Right ventricle myocardium superior (tissue), 1 donor: ENCODE results near the gene CPZ. TPM values are rescaled to one million over a fixed set of nuclear protein-coding genes. Genes with fewer than 3 reads are reported as not detected.
"Not testable (repeated sequence)": the region's sequence is repeated elsewhere in the genome, so short reads cannot be mapped to it uniquely, and the experiment has no call there.

Source experiments
- ATAC-seq: fragments of 200-7000 bp; cut with Tn5 transposase; one replicate; pipeline ENCODE4 v1.9.1; 2020; ENCODE audit warnings: mild to moderate bottlenecking; ENCODE audit not compliant: poor library complexity
- DNase-seq: peaks from one replicate; pipeline ENCODE4 v3.0.0-alpha.2; 2020
- intact Hi-C: fragments of 100-400 bp; cut with DNase I; formaldehyde crosslinking; loops from one replicate; pipeline ENCODE4 v1.11.2; 2022
- total RNA-seq: library from RNA; stranded (reverse); fragmentation: NEBNext Ultra II Directional; extraction: Animal tissue kit (Norgen Biotek cat#: 25700); gene quantifications from one replicate; pipeline ENCODE4 v1.2.1, GENCODE V29; 2021
- donor health status: DM: no; HTN: yes; CAD: no; lungs with severe emphysema.

Gene CPZ
- total RNA-seq, 1 donor from 2014 or later: not detected

DNA sequence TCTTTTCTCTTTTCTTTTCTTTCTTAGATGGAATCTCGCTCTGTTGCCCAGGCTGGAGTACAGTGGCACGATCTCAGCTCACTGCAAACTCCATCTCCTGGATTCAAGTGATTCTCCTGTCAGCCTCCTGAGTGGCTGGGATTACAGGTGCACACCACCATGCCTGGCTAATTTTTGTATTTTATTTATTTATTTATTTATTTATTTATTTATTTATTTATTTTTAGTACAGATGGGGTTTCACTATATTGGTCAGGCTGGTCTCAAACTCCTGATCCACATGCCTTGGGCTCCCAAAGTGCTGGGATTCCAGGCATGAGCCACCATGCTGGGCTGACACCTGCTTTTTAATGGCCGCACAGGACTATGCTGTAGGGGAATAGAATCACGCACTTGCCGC lies 16.0 kb upstream of the CPZ start:
- DNase-seq, ATAC-seq, intact Hi-C loops: not testable (repeated sequence)

DNA sequence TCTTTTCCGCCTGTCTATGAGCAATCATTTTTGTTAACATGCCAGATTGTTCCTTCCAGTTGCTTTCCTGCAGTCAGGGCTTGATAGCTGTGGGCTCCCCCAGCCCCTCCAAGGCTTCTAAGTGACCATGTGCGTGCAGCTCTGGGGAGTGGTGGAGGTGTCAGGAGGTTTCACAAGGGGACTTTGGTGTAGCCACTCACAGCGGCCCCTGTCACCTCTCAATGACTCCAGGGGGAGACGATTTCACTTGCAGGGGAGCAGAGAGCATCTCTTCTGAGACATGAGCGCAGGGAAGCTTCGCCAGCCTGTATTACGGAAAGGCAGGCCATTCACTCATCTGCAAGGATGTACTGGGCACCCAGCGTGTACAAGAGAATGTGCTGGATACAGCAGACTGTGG lies 15.5 kb upstream of the CPZ start:
- DNase-seq (no peak), ATAC-seq (no peak)
- intact Hi-C loops: no loop called here

DNA sequence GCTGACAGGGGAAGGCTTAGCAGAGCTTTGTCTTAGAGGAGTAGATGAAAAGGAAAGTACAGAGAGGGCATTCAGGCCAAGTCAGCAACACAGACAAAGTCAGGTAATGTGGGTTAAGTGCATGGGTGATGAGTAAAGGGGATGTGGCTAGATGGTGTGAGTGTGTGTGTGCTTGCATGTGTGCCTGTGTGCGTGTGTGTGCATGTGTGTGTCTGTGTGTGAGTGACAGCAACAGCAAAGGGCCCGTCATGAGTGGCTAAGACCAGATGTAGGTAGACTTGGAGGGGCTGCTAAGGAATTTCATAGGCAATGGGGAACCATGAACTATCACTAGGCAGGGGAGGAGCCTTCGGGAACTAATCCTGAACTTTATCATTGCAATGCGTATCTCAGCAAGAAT lies 14.6 kb upstream of the CPZ start:
- intact Hi-C loops: no loop called here
- ATAC-seq (no peak), DNase-seq (no peak)

DNA sequence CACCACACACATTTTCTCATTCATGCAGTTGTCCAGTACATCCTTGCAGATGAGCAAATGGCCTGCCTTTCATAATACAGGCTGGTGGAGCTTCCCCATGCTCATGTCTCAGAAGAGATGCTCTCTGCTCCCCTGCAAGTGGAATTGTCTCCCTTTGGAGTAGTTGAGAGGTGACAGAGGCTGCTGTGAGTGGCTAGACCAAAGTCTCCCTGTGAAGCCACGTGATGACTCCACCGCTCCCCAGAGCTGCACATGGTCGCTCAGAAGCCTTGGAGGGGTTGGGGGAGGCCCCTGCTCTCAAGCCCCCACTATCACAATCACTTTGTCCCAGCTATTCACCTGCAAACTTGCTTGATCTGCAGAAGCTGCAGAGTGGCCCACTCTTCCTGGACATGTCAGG lies 13.8 kb upstream of the CPZ start:
- no peak for ATAC-seq
- DNase-seq: no peak
- intact Hi-C loops: no loop called here

DNA sequence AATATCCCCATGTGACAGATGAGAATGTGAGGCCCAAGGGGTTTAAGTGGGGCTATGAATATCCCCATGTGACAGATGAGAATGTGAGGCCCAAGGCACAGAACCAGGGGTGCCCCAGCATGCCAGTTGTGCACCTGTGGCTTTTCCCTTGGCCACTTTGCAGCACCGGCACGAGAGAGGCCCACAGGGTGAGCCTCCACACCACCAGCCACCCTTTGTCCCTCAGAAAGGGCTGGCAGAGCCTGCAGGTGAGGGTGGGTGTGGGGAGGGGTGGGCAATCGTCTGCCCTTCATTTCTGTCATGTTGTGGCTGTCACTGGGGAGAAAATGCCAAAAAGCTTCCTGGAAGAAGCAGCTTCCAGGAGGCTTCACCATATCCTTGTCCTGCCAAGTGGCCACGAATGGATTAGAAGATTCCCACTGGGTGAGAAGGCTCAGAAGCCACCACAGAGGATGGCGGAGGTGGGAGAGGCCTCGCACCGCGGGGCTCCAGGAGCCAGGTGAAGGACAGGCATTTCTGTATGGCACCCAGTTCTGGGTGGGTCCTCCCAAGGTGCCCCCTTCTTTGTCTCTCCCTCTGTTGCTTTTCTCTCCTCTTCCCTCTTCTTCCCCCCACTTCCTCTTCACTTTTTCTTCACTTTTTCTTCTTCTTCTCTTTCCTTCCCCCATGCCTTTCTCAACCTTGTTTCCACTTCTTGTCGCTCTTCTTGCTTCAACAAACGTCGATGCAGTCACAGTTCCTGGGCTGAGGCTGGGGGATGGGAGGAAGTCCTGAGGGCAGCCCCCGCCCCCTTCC lies 12.8 kb upstream of the CPZ start:
- intact Hi-C loops: no loop called here
- ATAC-seq: no peak
- no peak for DNase-seq

DNA sequence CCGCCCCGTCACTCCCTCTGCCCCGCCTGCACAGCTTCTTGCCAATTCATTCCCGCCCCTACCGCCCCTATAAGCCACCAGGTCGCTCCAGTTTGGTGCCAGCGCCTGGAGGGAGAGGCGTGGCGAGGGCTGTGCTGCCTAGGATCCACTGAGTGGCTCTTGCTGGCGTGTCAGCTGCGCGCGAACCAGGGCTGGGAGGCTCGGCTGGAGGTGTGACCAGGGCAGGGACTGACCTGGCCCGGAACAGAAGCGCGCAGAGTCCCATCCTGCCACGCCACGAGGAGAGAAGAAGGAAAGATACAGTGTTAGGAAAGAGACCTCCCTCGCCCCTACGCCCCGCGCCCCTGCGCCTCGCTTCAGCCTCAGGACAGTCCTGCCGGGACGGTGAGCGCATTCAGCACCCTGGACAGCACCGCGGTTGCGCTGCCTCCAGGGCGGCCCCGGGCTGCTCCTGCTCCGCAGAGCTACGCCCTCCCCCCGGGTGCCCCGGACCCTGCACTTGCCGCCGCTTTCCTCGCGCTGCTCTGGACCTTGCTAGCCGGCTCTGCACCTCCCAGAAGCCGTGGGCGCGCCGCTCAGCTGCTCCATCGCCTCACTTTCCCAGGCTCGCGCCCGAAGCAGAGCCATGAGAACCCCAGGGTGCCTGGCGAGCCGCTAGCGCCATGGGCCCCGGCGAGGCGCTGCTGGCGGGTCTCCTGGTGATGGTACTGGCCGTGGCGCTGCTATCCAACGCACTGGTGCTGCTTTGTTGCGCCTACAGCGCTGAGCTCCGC lies 12.1 kb upstream of the CPZ start, which contains the start of gene GPR78:
GPR78 (plus strand) TSS at position 72 of the 773 bp plus-strand sequence; CDS start at position 663, 591 bp downstream.
- ATAC-seq (peak; percentile 91), DNase-seq (peak; percentile 68)
- intact Hi-C loops: no loop called here

DNA sequence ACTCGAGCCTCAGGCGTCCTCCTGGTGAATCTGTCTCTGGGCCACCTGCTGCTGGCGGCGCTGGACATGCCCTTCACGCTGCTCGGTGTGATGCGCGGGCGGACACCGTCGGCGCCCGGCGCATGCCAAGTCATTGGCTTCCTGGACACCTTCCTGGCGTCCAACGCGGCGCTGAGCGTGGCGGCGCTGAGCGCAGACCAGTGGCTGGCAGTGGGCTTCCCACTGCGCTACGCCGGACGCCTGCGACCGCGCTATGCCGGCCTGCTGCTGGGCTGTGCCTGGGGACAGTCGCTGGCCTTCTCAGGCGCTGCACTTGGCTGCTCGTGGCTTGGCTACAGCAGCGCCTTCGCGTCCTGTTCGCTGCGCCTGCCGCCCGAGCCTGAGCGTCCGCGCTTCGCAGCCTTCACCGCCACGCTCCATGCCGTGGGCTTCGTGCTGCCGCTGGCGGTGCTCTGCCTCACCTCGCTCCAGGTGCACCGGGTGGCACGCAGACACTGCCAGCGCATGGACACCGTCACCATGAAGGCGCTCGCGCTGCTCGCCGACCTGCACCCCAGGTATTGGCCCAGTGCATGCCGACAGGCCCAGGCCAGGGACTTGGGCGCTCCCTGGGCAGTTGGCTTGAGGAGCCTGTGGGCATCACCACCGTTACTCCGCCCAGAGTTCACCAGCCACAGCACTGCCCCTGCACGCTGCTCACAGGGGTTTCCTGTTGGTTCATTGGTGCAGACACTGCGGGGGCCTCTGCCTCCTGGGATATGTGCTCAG lies 11.3 kb upstream of the CPZ start:
- DNase-seq (no peak), ATAC-seq (peak; percentile 27)
- intact Hi-C loops: no loop called here

DNA sequence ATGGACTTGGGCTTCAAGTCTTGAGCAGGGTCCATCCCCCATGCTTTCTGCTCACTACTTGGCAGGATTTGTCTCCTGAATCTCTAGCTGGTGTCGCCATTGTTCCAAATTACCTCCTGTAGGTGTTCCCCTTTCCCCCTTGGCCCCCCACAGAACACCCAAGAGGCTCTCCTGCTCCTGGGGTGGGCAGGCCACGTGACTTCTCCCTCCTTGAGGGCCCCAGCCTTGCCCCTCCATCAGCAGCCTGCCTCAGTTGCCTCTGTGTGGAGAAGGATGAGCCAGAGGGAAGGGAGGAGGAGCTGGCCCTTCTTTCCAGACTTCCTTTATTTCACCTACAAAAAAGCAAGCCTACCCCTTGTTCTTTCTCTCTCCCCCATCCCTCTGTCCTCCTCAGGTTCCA lies 10.5 kb upstream of the CPZ start:
- intact Hi-C loops: no loop called here
- no peak for ATAC-seq
- DNase-seq: no peak

DNA sequence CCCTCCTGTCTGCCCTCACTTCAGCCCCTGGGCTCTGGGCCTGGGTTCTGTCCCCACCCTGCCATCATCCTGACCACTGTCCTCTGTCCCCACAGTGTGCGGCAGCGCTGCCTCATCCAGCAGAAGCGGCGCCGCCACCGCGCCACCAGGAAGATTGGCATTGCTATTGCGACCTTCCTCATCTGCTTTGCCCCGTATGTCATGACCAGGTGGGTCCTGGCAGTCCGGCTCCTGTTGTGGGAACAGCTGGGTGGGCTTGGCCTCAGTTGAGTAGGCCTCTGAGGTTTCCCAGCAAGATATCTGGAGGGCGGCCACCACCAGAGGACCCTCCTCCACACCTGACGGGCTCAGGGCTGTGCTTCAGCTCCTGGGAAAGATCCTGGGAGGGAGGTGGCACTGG lies 10.1 kb upstream of the CPZ start:
- no peak for DNase-seq
- intact Hi-C loops: no loop called here
- ATAC-seq: no peak

DNA sequence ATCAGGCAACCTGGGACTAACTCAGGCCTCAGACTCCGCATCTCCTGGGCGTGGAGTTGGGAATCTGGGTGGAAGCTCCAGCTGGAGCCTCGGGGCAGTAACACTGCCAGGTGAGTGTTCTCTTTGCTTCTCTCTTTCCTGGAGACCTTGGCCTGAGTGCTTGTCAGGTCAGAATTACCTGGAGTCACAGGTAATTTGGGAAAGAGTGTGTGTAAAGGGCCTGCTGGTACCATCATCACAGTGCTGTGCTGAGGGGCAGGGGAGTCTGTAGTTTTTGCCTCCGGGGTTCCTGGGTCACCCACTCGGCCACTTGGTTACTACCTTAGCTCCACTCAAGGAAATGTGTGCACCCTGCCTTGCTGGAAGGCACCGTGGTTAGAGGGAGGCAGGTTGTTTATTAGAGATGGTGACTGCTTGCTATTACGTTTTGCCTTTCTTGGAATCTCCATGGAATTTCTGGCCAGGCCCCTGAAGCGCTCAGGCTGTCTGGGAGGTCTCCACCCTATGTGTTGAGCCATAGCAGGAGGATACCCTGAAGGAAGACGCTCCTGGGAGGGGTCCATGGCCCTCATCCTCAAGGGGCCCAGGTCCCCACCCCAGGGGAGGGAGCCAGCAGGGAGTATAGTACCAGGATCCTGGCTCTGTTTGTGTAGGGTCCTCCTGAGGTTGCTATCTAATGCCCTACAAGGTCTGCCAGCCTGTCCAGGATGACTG lies 9.5 kb upstream of the CPZ start:
- ATAC-seq (no peak), DNase-seq (no peak)
- intact Hi-C loops: no loop called here

DNA sequence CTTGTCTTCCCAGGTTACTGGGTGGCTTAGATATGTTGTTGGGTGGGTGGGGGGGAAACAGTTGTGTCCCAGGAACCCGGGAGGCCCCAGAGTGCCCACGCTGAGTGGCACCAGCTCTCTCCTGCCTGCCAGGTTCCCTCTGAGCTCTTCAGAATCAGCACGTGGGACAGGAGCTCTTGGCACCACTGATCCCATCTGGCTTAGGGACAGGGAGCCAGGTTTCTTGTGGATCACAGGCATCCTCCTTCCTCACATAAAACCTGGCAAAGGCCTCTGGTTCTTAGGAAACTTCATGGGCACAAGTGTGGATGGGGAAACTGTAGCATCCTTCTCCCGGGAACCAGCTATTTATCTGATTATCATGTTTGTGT lies 8.9 kb upstream of the CPZ start:
- ATAC-seq: no peak
- intact Hi-C loops: no loop called here
- DNase-seq: no peak

DNA sequence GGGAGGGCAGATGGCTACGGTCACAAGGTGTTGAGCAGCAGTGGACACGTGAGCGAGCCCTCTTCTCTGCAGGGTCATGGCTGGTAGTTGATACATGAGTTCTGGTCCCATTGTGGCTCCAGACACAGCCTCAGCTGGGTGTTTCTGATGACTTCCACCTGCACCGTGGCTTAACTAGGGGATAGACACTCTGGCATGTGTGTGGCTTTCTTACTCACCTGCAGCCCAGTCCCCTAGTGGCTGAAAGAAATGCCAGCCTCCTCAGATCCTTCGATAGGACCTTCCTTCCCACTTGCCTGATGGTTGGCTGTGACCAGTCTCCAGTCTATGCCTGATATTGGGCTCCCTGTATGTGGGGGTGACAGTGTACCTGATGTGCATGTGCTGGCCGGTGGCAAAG lies 7.4 kb upstream of the CPZ start:
- ATAC-seq (no peak), DNase-seq (no peak)
- intact Hi-C loops: no loop called here

DNA sequence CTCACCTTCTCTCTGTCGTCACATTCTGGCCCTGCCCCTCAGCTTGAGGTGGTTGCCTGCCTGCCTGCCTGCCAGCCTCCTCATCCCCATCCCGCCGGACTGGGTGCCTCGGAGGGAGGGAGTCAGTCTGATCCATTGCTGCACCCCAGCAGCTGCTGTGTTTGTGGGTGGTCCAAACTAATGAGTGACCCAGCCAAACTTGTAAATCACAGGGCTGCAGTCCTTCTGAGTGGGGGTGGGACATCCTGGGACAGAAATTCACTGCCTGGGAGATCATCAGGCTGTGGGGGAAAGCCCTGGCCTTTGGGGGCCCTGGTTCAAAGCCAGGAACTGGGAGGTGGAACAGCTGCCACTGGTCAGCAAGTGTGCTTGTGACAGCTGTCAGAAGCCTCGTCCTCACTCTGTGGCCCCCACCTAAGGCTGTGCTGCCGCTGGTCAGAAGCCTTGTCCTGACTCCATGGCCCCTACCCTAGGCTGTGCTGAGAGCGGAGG lies 6.8 kb upstream of the CPZ start:
- no peak for DNase-seq
- no peak for ATAC-seq
- intact Hi-C loops: no loop called here

DNA sequence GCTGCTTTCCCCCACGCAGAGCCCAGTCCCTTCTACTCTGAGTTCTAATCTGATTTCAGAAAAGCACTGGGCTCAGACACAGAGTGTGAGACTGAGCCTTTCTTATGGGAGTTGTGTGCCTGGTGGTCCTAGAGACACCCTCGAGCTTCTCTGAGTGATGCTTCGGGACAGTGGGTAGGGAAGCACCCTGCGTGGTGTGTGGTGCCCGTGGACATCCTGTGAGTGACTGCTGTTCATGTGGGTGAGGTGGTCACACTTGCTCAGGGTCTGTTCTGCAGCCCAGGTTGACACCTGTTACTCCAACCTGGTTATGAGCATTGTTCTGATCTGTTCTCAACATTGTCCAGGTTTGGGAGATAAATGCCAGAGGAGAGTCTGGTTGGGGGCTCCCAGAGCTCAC lies 6.3 kb upstream of the CPZ start:
- intact Hi-C loops: no loop called here
- no peak for DNase-seq
- ATAC-seq: no peak

DNA sequence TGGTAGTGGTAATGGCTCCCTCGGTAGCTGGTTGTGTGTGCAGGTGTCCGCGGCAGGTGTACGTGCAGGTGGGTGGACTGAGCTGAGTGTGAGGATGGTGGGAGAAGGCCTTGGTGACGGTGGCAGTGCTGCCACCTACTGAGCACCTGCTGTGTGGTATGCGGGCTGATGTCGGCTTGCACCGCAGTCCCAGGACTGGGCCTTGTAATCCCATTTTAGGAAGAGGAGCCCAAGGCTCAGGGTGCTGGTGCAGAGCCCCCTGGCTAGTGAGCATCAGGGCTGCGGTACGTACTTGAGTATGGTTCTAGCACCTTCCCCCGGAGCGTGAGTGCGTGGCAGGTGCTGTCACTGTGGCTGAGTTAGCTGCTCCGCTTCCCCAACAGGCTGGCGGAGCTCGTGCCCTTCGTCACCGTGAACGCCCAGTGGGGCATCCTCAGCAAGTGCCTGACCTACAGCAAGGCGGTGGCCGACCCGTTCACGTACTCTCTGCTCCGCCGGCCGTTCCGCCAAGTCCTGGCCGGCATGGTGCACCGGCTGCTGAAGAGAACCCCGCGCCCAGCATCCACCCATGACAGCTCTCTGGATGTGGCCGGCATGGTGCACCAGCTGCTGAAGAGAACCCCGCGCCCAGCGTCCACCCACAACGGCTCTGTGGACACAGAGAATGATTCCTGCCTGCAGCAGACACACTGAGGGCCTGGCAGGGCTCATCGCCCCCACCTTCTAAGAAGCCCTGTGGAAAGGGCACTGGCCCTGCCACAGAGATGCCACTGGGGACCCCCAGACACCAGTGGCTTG lies 5.7 kb upstream of the CPZ start:
- ATAC-seq (no peak), DNase-seq (no peak)
- intact Hi-C loops: no loop called here

DNA sequence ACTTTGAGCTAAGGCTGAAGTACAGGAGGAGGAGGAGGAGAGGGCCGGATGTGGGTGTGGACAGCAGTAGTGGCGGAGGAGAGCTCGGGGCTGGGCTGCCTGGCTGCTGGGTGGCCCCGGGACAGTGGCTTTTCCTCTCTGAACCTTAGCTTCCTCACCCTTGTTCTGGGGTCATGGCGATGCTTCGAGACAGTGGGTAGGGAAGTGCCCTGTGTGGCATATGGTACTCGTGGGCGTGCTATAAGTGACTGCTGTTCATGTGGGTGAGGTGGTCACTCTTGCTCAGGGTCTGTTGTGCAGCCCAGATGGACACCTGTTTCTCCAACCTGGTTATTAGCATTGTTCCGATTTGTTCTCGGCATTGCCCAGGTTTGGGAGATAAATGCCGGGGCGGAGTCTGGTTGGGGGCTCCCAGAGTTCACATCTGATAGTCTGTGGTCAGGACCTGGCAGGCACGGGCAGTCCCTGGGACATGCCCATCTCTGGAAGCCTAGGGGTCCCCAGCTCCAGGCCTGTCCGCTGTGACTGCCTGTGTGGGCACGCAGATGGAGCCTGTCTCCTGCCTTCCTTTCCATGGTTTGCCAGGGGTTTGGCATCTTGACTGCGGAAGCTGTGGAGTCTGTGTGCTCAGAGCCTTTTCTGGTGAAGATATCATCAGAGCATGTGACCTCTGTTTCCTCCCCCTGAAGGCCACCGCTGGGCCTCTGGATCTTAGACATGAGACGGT lies 4.9 kb upstream of the CPZ start:
- ATAC-seq (no peak), DNase-seq (no peak)
- intact Hi-C loops: no loop called here

DNA sequence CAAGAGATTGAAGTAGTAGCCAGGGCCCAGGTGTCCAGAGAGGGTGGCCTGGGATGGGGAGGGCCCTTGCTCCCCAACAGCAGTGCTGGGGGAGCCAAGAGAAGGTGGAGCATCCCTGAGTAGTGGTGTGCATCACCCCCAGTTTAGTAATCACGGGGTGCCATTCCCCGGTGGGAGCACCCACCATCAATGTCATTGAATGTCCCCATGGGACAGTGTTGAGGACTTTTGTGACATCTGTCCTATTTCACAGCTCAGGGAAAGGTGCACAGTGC lies 4.4 kb upstream of the CPZ start:
- DNase-seq: no peak
- no peak for ATAC-seq
- intact Hi-C loops: no loop called here

DNA sequence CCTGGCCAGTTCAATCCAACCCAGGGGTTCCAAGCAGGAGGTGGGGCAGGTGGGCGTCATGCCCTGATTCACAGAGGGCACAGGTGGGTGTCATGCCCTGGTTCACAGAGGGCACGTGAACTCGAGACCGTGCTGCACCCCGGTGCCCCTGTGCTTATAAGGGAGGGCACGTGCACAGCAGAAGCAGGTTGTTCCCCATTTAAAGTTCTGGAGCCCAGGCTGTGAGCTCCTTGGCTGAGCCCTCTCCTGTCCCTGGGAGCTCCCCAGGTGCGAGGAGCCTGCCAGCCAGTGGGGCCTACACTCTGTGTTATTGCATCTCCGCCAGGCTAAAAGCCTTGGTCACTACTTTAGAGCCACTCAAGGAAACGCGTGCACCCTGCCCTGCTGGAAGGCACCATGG lies 3.2 kb upstream of the CPZ start:
- ATAC-seq: no peak
- intact Hi-C loops: no loop called here
- DNase-seq: no peak
